Epithelial cell of proximal tubule (primary cell): Measurements from ENCODE around the gene LDLRAD4. TPM values are rescaled to one million over a fixed set of nuclear protein-coding genes. Genes with fewer than 3 reads are reported as not detected.

Experiments used
- DNase-seq: peaks from one replicate; pipeline ENCODE4 v3.0.0-alpha.2; 2011; ENCODE audit warnings: low read depth
- H3K4me3 ChIP-seq: 2 replicates; pipeline ENCODE4 v1.5.1; 2011; ENCODE audit warnings: low read depth, mild to moderate bottlenecking, low read length
- CTCF ChIP-seq: conservative IDR thresholded peaks from 2 replicates; pipeline ENCODE4 v1.5.1; 2012; ENCODE audit warnings: low read depth, mild to moderate bottlenecking, low read length
- total RNA-seq: library from RNA; depleted of rRNA; stranded (reverse); fragments of >200 nt; gene quantifications from 2 replicates; pipeline ENCODE4 v1.2.3, GENCODE V29; 2015

Gene LDLRAD4
- total RNA-seq, 1 donor from 2014 or later: under 0.01 TPM

- no peak overlapping the region for H3K4me3 ChIP-seq
- no peak for DNase-seq
- no peak for TF ChIP-seq CTCF
Observed at GRCh38 chr18:13649397-13650390, 431.1 kb downstream of the LDLRAD4 start.

GRCh38 chr18:13653746-13654433 lies 435.3 kb downstream of the LDLRAD4 start:
- TF ChIP-seq CTCF: no peak
- DNase-seq: no peak

GRCh38 chr18:13657974-13658373 lies 439.4 kb downstream of the LDLRAD4 start:
- DNase-seq: no peak
- no peak overlapping the region for H3K4me3 ChIP-seq

More at GRCh38 chr18:13653746-13654433, 435.3 kb downstream of the LDLRAD4 start:
- H3K4me3 ChIP-seq: no peak overlapping the region

GRCh38 chr18:13658436-13659204 lies 440.1 kb downstream of the LDLRAD4 start:
- no peak for TF ChIP-seq CTCF
- H3K4me3 ChIP-seq: no peak overlapping the region

More at GRCh38 chr18:13657974-13658373, 439.4 kb downstream of the LDLRAD4 start:
- no peak for TF ChIP-seq CTCF

GRCh38 chr18:13660510-13660909 lies 441.9 kb downstream of the LDLRAD4 start:
- no peak for TF ChIP-seq CTCF
- H3K4me3 ChIP-seq: no peak overlapping the region
- DNase-seq: no peak

More at GRCh38 chr18:13658436-13659204, 440.1 kb downstream of the LDLRAD4 start:
- DNase-seq: no peak

- no peak for DNase-seq
- no peak for TF ChIP-seq CTCF
- no peak overlapping the region for H3K4me3 ChIP-seq
Observed at GRCh38 chr18:13661051-13661778, 442.7 kb downstream of the LDLRAD4 start.
